ENCODE results near the gene LUM.

GRCh38 chr12:91126516-91126915 lies 15.2 kb upstream of the LUM start:
- TF ChIP-seq, protein P1, sequence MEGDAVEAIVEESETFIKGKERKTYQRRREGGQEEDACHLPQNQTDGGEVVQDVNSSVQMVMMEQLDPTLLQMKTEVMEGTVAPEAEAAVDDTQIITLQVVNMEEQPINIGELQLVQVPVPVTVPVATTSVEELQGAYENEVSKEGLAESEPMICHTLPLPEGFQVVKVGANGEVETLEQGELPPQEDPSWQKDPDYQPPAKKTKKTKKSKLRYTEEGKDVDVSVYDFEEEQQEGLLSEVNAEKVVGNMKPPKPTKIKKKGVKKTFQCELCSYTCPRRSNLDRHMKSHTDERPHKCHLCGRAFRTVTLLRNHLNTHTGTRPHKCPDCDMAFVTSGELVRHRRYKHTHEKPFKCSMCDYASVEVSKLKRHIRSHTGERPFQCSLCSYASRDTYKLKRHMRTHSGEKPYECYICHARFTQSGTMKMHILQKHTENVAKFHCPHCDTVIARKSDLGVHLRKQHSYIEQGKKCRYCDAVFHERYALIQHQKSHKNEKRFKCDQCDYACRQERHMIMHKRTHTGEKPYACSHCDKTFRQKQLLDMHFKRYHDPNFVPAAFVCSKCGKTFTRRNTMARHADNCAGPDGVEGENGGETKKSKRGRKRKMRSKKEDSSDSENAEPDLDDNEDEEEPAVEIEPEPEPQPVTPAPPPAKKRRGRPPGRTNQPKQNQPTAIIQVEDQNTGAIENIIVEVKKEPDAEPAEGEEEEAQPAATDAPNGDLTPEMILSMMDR (tag by site-specific recombination; IDR thresholded peaks at IDR 0.05): no peak
- TF ChIP-seq ZNF571 (tag by site-specific recombination; IDR thresholded peaks at IDR 0.05) (no peak), PATZ1 (tag by site-specific recombination; IDR thresholded peaks at IDR 0.05) (no peak), SCRT2 (tag by site-specific recombination; IDR thresholded peaks at IDR 0.05) (no peak), ZNF791 (tag by site-specific recombination; IDR thresholded peaks at IDR 0.05) (no peak), MYNN (tag by site-specific recombination; IDR thresholded peaks at IDR 0.05; ENCODE audit: borderline replicate concordance) (no peak), KLF1 (tag by site-specific recombination; IDR thresholded peaks at IDR 0.05) (no peak), ZNF133 (tag by site-specific recombination; IDR thresholded peaks at IDR 0.05) (no peak), YY1 (tag by site-specific recombination; IDR thresholded peaks at IDR 0.05) (no peak), ZNF449 (tag by site-specific recombination; IDR thresholded peaks at IDR 0.05) (no peak), ZSCAN30 (tag by site-specific recombination; IDR thresholded peaks at IDR 0.05) (no peak)
- TF ChIP-seq, protein P2, sequence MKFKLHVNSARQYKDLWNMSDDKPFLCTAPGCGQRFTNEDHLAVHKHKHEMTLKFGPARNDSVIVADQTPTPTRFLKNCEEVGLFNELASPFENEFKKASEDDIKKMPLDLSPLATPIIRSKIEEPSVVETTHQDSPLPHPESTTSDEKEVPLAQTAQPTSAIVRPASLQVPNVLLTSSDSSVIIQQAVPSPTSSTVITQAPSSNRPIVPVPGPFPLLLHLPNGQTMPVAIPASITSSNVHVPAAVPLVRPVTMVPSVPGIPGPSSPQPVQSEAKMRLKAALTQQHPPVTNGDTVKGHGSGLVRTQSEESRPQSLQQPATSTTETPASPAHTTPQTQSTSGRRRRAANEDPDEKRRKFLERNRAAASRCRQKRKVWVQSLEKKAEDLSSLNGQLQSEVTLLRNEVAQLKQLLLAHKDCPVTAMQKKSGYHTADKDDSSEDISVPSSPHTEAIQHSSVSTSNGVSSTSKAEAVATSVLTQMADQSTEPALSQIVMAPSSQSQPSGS (tag by site-specific recombination; IDR thresholded peaks at IDR 0.05; ENCODE audit: low read depth): no peak
- TF ChIP-seq, protein P3, sequence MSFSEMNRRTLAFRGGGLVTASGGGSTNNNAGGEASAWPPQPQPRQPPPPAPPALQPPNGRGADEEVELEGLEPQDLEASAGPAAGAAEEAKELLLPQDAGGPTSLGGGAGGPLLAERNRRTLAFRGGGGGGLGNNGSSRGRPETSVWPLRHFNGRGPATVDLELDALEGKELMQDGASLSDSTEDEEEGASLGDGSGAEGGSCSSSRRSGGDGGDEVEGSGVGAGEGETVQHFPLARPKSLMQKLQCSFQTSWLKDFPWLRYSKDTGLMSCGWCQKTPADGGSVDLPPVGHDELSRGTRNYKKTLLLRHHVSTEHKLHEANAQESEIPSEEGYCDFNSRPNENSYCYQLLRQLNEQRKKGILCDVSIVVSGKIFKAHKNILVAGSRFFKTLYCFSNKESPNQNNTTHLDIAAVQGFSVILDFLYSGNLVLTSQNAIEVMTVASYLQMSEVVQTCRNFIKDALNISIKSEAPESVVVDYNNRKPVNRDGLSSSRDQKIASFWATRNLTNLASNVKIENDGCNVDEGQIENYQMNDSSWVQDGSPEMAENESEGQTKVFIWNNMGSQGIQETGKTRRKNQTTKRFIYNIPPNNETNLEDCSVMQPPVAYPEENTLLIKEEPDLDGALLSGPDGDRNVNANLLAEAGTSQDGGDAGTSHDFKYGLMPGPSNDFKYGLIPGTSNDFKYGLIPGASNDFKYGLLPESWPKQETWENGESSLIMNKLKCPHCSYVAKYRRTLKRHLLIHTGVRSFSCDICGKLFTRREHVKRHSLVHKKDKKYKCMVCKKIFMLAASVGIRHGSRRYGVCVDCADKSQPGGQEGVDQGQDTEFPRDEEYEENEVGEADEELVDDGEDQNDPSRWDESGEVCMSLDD (tag by site-specific recombination; IDR thresholded peaks at IDR 0.05): no peak

Measured in HEK293 (cell line).